WTC11 (cell line): ENCODE data around the gene AKAP13. TPM values are rescaled to one million over a fixed set of nuclear protein-coding genes. Genes with fewer than 3 reads are reported as not detected.

Experiments used
- ATAC-seq: fragments of 200-7000 bp; cut with Tn5 transposase; 2 replicates; pipeline ENCODE4 v1.10.0; 2021; ENCODE audit warnings: mild to moderate bottlenecking, moderate library complexity
- CTCF ChIA-PET: fragments of 300-600 bp; sonication (Branson Sonifier 250); formaldehyde crosslinking; loops from one replicate; lab custom pipeline; 2021; ENCODE audit warnings: antibody characterized with exemption; lab: Charles Lee
- POLR2A ChIA-PET: fragments of 350-600 bp; sonication (Branson Sonifier 250); formaldehyde crosslinking; loops from one replicate; lab custom pipeline; 2021; ENCODE audit warnings: antibody characterized with exemption; lab: Charles Lee
- DNase-seq: peaks from one replicate; pipeline ENCODE4 v3.0.0; 2021; ENCODE audit warnings: low spot score
- H3K27ac Mint-ChIP-seq: 2 replicates; pipeline ENCODE4 v1.8.0; 2021; ENCODE audit warnings: mixed read lengths
- H3K27me3 Mint-ChIP-seq: 2 replicates; pipeline ENCODE4 v1.8.0; 2021; ENCODE audit warnings: low read depth, mild to moderate bottlenecking, moderate library complexity, mixed read lengths
- H3K36me3 Mint-ChIP-seq: 2 replicates; pipeline ENCODE4 v1.8.0; 2021; ENCODE audit warnings: mixed read lengths
- H3K4me1 Mint-ChIP-seq: 2 replicates; pipeline ENCODE4 v1.8.0; 2022; ENCODE audit warnings: mixed read lengths
- H3K4me3 Mint-ChIP-seq: 2 replicates; pipeline ENCODE4 v1.8.0; 2021; ENCODE audit warnings: mild to moderate bottlenecking, moderate library complexity, mixed read lengths
- H3K9me3 Mint-ChIP-seq: 2 replicates; pipeline ENCODE4 v1.8.0; 2021; ENCODE audit warnings: mixed read lengths
- AFF4 ChIP-seq: sonication (generic); formaldehyde crosslinking; IDR thresholded peaks from 2 replicates; pipeline ENCODE4 v1.8.1; 2023; ENCODE audit warnings: mild to moderate bottlenecking, missing genetic modification reagents, borderline replicate concordance
- CDX4 ChIP-seq: fragments of 250-450 bp; sonication (Bioruptor Pico); IDR thresholded peaks from 2 replicates; pipeline ENCODE4 v1.9.0; 2021; ENCODE audit warnings: moderate library complexity, mild to moderate bottlenecking, inconsistent platforms, borderline replicate concordance
- ETV6 ChIP-seq: sonication (generic); formaldehyde crosslinking; IDR thresholded peaks from 2 replicates; pipeline ENCODE4 v1.8.1; 2022; ENCODE audit warnings: mild to moderate bottlenecking, missing genetic modification reagents
- FOXJ3 ChIP-seq: sonication (generic); formaldehyde crosslinking; IDR thresholded peaks from 2 replicates; pipeline ENCODE4 v1.9.0; 2021; ENCODE audit warnings: missing genetic modification reagents, mild to moderate bottlenecking, borderline replicate concordance
- FOXP1 ChIP-seq: sonication (generic); formaldehyde crosslinking; IDR thresholded peaks from 2 replicates; pipeline ENCODE4 v1.8.0; 2022; ENCODE audit warnings: missing genetic modification reagents, mild to moderate bottlenecking, moderate library complexity, borderline replicate concordance
- JAZF1 ChIP-seq: fragments of 250-450 bp; sonication (Bioruptor Pico); IDR thresholded peaks from 2 replicates; pipeline ENCODE4 v1.9.0; 2021; ENCODE audit warnings: moderate library complexity, mild to moderate bottlenecking, inconsistent platforms
- MAX ChIP-seq: sonication (generic); formaldehyde crosslinking; IDR thresholded peaks from 2 replicates; pipeline ENCODE4 v1.8.0; 2022; ENCODE audit warnings: mild to moderate bottlenecking, missing genetic modification reagents
- SOX15 ChIP-seq: fragments of 250-450 bp; sonication (Bioruptor Pico); IDR thresholded peaks from 2 replicates; pipeline ENCODE4 v1.9.0; 2021; ENCODE audit warnings: mild to moderate bottlenecking
- SP1 ChIP-seq: sonication (generic); formaldehyde crosslinking; conservative IDR thresholded peaks from 2 replicates; pipeline ENCODE4 v1.8.1; 2022; ENCODE audit warnings: missing genetic modification reagents
- TEAD1 ChIP-seq: sonication (generic); formaldehyde crosslinking; IDR thresholded peaks from 2 replicates; pipeline ENCODE4 v1.8.0; 2022; ENCODE audit warnings: mild to moderate bottlenecking, missing genetic modification reagents
- USF2 ChIP-seq: sonication (generic); formaldehyde crosslinking; IDR thresholded peaks from 2 replicates; pipeline ENCODE4 v1.8.1; 2023; ENCODE audit warnings: mild to moderate bottlenecking, missing genetic modification reagents, moderate library complexity
- ZNF138 ChIP-seq: sonication (generic); formaldehyde crosslinking; conservative IDR thresholded peaks from 2 replicates; pipeline ENCODE4 v1.8.1; 2022; ENCODE audit warnings: mild to moderate bottlenecking, moderate library complexity, missing genetic modification reagents
- ZNF396 ChIP-seq: fragments of 250-450 bp; sonication (Bioruptor Pico); IDR thresholded peaks from 2 replicates; pipeline ENCODE4 v1.8.0; 2021; ENCODE audit warnings: mild to moderate bottlenecking, moderate library complexity, borderline replicate concordance
- total RNA-seq: library from RNA; stranded (reverse); gene quantifications from 3 replicates; pipeline ENCODE4 v1.2.3, GENCODE V29; 2021
- TF ChIP-seq, protein P1 (sequence below): fragments of 250-450 bp; sonication (Bioruptor Pico); conservative IDR thresholded peaks from 2 replicates; pipeline ENCODE4 v1.9.0; 2021; ENCODE audit warnings: mild to moderate bottlenecking
- TF ChIP-seq, protein P2 (sequence below): fragments of 250-450 bp; sonication (Bioruptor Pico); IDR thresholded peaks from 2 replicates; pipeline ENCODE4 v1.9.0; 2021; ENCODE audit warnings: mild to moderate bottlenecking
- TF ChIP-seq, protein P3 (sequence below): sonication (generic); formaldehyde crosslinking; IDR thresholded peaks from 2 replicates; pipeline ENCODE4 v1.8.1; 2023; ENCODE audit warnings: mild to moderate bottlenecking, missing genetic modification reagents
- TF ChIP-seq, protein P4 (sequence below): sonication (generic); formaldehyde crosslinking; IDR thresholded peaks from 2 replicates; pipeline ENCODE4 v1.8.0; 2023; ENCODE audit warnings: mild to moderate bottlenecking, missing genetic modification reagents

Gene AKAP13
- total RNA-seq, 1 experiment from 2014 or later: 50.3 TPM

DNA sequence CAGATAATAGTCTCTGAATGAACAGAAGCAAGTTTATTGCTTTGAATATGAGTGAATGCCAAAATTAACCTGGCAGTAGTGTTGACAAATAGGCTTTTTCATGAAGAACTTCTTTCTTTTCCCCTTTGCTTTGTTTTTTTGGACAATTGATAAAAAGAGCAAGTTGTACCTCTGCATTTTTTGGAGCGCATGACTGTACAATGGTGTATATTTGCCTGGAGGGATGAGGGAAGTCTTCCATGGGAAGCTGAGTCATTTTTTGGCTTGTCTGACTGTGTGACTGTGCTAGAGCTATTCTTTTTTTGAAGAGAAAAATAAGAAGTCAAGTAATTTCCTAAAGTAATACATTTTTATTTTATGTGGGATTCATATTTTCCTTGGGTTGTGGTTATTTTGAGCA lies 227.4 kb downstream of the AKAP13 start:
- Mint-ChIP-seq H3K36me3 (no peaks in the 10 kb centered on the region), H3K27ac (no peak overlapping the region), H3K4me3 (no peak overlapping the region), H3K9me3 (no peaks in the 10 kb centered on the region), H3K27me3 (no peaks in the 10 kb centered on the region), H3K4me1 (no peaks in the 10 kb centered on the region)
- DNase-seq (no peak), ATAC-seq (no peak)
- TF ChIP-seq USF2 (CRISPR knock-in tag) (no peak), ETV6 (no peak), FOXJ3 (CRISPR knock-in tag) (no peak)
- TF ChIP-seq, protein P1, sequence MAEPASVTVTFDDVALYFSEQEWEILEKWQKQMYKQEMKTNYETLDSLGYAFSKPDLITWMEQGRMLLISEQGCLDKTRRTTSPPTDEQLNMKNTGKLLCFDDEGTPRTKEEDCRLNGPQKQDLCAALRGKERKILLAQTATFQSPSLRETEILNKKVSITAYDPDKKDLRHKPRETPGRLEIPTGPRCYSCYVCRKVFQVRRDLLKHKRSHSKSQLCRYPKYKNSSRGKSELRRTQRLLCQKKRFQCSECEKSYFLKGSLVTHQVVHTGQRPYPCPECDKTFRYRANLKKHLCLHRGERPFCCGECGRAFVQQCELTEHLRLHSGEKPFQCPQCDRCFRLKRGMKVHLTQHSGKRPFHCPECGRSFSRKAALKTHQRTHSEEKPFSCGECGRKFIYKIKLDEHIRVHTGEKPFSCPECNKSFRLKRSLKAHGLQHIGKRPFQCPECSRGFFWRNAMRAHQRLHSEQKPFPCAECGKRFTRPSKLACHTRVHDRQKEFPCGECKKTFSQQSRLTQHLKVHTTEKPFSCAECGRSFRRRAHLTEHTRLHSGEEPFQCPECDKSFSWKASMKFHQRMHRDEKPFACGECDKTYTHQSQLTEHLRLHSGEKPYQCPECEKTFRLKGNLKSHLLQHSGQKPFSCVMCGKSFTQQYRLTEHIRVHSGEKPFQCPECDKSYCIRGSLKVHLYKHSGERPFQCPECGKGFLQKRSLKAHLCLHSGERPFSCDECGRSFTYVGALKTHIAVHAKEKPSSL: no peak
- TF ChIP-seq, protein P2, sequence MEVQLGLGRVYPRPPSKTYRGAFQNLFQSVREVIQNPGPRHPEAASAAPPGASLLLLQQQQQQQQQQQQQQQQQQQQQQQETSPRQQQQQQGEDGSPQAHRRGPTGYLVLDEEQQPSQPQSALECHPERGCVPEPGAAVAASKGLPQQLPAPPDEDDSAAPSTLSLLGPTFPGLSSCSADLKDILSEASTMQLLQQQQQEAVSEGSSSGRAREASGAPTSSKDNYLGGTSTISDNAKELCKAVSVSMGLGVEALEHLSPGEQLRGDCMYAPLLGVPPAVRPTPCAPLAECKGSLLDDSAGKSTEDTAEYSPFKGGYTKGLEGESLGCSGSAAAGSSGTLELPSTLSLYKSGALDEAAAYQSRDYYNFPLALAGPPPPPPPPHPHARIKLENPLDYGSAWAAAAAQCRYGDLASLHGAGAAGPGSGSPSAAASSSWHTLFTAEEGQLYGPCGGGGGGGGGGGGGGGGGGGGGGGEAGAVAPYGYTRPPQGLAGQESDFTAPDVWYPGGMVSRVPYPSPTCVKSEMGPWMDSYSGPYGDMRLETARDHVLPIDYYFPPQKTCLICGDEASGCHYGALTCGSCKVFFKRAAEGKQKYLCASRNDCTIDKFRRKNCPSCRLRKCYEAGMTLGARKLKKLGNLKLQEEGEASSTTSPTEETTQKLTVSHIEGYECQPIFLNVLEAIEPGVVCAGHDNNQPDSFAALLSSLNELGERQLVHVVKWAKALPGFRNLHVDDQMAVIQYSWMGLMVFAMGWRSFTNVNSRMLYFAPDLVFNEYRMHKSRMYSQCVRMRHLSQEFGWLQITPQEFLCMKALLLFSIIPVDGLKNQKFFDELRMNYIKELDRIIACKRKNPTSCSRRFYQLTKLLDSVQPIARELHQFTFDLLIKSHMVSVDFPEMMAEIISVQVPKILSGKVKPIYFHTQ (CRISPR knock-in tag): no peak
- ChIA-PET CTCF (no interaction called here), POLR2A (no interaction called here)

GRCh38 chr15:85609492-85609891 lies 229.1 kb downstream of the AKAP13 start:
- ChIA-PET CTCF (no interaction called here), POLR2A (interaction anchor here (0.6 kb wide), 1 partner anchor 46 kb away, joined by 3 read pairs; no protein-coding TSS in a partner anchor)
- Mint-ChIP-seq H3K4me1 (no peaks in the 10 kb centered on the region), H3K27ac (no peak overlapping the region), H3K4me3 (no peak overlapping the region), H3K36me3 (no peaks in the 10 kb centered on the region; the same call in 1 of the 2 replicates), H3K27me3 (no peaks in the 10 kb centered on the region), H3K9me3 (no peaks in the 10 kb centered on the region)
- TF ChIP-seq FOXP1 (CRISPR knock-in tag): no peak
- no peak for TF ChIP-seq SP1 (CRISPR knock-in tag)
- no peak for TF ChIP-seq TEAD1 (CRISPR knock-in tag)
- TF ChIP-seq AFF4: no peak
- TF ChIP-seq JAZF1: no peak
- TF ChIP-seq MAX: no peak
- no peak for TF ChIP-seq CDX4 (CRISPR knock-in tag)
- TF ChIP-seq, protein P3, sequence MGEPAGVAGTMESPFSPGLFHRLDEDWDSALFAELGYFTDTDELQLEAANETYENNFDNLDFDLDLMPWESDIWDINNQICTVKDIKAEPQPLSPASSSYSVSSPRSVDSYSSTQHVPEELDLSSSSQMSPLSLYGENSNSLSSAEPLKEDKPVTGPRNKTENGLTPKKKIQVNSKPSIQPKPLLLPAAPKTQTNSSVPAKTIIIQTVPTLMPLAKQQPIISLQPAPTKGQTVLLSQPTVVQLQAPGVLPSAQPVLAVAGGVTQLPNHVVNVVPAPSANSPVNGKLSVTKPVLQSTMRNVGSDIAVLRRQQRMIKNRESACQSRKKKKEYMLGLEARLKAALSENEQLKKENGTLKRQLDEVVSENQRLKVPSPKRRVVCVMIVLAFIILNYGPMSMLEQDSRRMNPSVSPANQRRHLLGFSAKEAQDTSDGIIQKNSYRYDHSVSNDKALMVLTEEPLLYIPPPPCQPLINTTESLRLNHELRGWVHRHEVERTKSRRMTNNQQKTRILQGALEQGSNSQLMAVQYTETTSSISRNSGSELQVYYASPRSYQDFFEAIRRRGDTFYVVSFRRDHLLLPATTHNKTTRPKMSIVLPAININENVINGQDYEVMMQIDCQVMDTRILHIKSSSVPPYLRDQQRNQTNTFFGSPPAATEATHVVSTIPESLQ: no peak
- TF ChIP-seq, protein P4, sequence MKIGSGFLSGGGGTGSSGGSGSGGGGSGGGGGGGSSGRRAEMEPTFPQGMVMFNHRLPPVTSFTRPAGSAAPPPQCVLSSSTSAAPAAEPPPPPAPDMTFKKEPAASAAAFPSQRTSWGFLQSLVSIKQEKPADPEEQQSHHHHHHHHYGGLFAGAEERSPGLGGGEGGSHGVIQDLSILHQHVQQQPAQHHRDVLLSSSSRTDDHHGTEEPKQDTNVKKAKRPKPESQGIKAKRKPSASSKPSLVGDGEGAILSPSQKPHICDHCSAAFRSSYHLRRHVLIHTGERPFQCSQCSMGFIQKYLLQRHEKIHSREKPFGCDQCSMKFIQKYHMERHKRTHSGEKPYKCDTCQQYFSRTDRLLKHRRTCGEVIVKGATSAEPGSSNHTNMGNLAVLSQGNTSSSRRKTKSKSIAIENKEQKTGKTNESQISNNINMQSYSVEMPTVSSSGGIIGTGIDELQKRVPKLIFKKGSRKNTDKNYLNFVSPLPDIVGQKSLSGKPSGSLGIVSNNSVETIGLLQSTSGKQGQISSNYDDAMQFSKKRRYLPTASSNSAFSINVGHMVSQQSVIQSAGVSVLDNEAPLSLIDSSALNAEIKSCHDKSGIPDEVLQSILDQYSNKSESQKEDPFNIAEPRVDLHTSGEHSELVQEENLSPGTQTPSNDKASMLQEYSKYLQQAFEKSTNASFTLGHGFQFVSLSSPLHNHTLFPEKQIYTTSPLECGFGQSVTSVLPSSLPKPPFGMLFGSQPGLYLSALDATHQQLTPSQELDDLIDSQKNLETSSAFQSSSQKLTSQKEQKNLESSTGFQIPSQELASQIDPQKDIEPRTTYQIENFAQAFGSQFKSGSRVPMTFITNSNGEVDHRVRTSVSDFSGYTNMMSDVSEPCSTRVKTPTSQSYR: no peak
- TF ChIP-seq ZNF138: no peak
- no peak for TF ChIP-seq ZNF396 (CRISPR knock-in tag)
- no peak for TF ChIP-seq SOX15 (CRISPR knock-in tag)
- ATAC-seq: no peak
- DNase-seq: no peak
